Measurements from ENCODE around the gene GOLGA7B.
A peak's percentile ranks its signal among the peaks of the same experiment; 100 is the strongest.

Gene GOLGA7B

DNA sequence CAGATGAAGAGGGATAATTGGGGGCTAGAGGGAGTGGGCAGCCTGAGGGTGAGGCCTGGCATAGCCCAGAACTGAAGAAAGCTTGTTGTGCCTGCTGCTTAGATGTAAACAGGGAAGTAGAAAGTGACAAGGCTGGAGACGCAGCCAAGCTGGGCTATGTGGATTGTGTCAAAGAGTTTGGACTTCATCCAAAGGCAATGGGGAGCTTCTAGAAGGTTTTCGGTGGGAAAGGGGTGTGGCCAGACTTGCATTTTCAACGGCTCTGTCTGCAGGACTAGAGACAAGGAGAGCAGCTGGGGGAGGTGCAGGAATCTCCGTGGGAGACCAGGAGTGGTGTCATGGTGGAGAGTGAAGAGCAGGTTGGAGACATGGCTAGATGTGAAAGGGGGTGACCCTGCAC lies 48.8 kb downstream of the GOLGA7B start:
- DNase-seq = no peak

DNA sequence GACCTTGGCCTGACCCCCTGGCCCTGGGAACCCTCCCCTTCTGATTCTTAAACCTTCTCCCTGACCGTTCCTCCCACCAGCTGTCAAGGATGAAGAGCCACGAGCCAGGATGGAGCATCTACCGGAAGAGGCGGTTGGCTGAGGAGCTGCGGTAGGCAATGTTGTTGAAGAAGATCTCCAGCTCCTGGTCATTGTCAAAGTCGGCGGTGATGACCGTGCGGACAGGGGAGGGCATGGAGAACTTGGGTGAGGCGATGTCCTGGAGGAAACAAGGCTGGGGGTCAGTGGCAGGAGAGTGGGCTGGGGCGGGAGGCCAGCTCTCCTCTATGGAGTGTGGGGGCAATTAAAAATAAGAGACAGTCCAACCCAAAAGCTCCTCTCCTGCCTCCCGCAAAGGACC lies 51.7 kb downstream of the GOLGA7B start:
- DNase-seq = no peak

DNA sequence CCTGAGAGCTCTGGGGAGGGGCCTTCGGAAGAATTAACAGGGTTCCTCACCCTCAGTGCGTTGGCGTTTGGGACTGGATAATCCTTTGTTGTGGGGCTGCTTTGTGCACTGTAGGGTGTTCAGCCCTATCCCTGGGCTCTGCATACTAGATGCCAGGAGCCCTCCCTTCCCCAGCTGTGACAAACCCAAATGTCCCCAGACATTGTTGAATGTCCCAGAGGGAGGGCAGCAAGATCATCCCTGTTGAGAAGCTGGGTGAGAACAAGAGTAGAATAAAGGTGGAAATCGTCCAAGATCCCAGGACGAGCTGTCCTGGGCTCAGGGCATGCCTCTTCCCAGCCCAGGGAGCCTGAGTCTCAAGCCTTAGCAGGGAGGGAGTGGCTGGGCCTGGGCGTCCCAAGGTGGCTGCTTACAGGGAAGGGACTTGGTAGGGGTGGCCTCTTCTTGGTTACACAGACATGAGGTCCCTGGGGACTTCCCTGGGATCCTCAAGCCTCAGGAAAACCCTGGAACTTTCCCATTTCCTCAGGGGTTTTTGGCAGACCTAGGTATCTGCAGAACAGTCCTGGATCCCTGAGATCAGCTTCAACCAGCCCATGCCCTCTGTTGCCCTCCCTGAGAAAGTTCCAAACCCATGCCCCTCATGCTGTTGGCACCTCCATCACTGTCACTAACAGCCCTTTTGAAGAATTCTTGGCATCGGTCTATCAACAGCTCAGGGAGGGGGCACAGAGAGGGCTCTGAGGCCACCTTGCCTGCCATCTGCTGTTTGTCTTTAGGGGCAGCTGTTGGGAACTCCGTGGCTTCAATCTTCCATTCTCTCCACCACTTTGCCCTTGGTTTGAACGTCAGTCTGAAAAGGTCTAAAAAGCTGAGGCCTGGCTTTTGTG lies 53.7 kb downstream of the GOLGA7B start:
- no peak for DNase-seq

DNA sequence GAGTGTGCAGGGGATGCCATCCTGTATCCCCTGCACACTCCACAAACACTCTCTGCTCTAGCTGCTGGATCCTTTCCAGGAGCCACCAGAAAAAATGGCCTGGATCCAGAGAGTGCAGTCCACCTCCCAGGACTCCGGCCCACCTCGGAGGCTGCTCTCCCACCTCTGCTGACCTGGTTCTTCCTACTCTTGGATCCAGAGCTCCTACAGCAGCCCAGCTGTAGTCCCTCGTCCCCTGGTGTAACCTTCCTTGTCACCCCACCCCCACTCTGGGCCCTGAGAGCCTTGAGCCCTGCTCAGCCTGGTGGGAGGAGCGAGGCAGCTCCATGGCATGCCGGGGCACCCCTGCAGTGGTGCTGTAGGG lies 54.4 kb downstream of the GOLGA7B start:
- DNase-seq = no peak

GRCh38 chr10:97904576-97904975 lies 54.9 kb downstream of the GOLGA7B start:
- DNase-seq = no peak

DNA sequence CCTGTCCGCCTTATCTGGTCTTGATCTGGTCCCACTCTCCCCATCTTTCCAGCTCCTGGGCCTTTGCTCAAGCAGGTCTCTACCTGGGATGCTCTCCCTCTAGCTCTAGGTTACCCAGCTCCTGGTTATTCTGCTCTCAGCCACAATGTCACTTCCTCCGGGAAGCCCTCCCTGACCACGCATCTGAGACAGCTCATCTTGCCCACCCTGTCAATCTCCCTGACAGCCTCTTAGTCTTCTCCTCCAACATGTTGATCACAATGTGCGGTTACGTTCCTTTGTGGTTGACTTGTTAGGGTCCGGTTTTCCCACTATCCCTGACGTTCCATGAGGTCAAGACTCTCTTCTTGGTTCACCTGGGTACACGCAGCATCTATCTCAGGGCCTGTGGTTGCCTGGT lies 55.6 kb downstream of the GOLGA7B start:
- no peak for DNase-seq

GRCh38 chr10:97907211-97907610 lies 57.6 kb downstream of the GOLGA7B start:
- DNase-seq = no peak

DNA sequence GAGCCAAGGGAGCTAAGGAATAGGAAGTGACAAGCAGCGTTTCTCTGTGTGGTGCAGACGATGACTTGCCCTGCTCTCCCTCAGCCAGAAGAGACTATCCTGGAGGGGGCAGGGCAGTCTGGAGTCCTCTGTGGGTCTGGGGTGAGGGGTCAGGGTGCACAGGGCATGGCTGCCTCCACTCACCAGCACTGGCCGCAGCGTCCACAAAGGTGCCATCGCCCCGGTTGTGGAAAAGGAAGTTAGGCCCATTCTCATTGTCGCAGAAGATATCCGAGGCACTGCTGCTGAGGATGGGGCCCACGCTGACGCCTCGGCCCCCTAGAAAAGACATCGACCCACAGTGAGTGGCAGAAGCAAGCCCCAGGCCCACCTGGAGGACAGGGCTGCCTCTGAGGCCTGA lies 58.2 kb downstream of the GOLGA7B start:
- no peak for DNase-seq

DNA sequence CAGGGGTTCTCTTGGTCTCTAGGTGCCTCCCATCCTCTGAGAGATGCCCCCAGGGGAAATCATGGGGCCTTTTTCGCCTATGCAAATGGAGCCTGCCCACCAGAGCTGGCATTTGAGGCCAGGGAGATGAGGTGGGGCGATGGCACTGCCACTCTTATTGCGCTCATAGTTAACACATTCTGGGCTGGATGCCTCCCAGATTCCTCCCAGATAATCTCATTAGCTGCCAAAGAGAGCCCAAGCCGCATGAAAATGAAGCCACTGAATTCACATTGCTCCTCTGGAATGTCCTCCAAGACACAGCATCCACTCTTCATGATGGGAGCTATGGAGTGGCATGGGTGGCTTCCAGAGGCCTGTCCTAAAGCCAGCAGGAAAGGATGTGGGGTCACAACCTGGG lies 61.0 kb downstream of the GOLGA7B start:
- no peak for DNase-seq

DNA sequence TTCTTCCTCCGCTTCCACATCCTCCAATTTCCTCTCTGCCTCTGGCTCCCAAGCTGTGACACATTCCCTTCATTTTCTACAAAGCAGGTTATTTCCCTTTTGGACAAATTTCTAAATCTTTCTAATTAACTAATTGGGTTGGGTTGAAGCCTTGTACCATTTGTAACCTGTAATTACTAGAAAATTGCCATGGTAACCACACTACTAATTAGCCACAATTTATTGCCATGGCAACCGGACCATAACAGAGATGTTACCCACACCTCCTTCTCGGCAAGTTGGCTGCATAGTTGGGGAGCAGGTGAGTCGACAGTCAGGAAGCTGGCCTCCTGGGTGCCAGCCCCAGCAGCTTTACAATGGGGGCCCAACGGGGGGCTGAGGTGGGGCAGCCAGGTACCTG lies 61.6 kb downstream of the GOLGA7B start:
- no peak for DNase-seq

- DNase-seq = no peak
These were observed 63.5 kb downstream of the GOLGA7B start for GRCh38 chr10:97913193-97913592.

GRCh38 chr10:97913614-97914013 lies 64.0 kb downstream of the GOLGA7B start:
- DNase-seq = no peak

- no peak for DNase-seq
These were observed 64.7 kb downstream of the GOLGA7B start for GRCh38 chr10:97914171-97914836.

DNA sequence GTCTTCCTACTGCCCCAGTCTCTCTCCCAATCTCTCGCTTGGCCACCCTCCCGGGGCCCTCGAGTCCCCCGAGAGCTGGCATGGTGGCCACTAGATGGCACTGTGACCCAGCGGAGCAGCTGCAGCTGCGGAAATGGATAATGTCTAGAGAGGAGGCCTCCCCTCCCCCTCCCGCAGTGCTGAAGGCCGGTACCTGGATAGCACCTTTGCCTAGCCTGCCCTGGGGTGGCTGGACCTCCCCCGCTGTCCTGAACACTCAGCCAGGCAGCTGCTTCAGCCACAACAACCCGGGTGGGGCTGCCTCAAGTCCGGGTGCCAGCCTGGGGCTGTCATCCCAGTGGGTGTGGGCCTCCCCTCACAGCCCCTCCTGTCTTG lies 65.2 kb downstream of the GOLGA7B start:
- peak; percentile 71 for DNase-seq

DNA sequence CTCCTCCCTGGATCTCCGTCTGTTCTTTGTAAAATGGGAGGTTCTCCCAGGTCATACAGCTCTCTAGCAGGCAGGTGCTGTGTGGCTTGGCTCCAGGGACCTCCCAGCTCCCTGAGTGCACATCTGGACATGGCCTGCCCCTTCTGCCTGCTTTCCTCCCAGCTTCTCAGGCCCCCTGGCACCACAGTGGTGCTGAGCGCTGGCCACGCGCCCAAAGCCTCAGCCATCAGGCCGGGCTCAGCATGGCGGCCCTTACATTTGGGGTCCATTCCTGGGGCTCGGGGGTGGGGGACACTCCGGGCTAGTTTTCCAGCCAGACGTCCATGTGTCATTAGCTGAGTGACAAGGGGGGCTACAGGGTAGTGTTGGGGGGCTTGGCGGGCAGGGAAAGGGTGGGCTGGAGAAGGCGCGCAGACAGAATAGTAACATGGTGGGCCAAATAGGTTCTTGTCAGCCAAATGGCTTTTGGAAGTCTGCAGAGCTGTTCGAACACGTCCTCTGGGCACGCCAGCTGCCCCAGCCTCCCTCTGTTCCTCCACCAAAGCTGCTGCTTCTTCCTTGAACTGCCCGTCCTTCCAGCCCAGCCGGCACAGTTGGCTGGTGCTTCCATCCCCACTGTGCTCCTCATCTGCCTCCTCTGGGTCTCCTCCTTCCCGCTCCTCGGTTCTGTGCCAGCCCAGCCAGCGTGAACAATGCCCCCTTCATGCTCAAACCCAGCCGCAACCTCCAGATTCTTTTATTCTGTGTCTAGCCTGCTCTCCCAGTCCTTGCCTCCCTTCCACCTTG lies 65.9 kb downstream of the GOLGA7B start:
- DNase-seq = no peak

GRCh38 chr10:97916586-97916985 lies 66.9 kb downstream of the GOLGA7B start:
- no peak for DNase-seq

- no peak for DNase-seq
These were observed 69.4 kb downstream of the GOLGA7B start for GRCh38 chr10:97919012-97919411.

DNA sequence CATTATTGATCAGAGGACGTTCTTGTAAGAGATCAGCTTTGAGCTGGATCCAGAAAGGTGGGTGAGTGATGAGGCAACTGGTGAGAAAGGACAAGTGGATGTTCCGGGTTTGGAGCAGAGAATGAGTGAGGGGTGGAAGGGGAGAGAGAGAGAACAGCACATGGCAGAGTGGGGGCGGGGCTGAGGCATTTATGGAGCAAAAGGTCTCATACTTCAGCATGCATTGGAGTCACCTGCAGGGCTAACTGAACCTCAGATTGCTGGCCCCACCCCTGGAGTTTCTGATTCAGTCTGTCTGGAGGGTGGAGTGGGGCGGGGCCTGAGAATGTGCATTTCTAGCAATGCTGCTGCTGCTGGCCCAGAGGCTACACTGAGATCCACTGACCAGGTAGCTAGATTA lies 71.2 kb downstream of the GOLGA7B start:
- DNase-seq = no peak
